Measurements from ENCODE around the gene EFHD1. TPM values are rescaled to one million over a fixed set of nuclear protein-coding genes. Genes with fewer than 3 reads are reported as not detected.
A peak's percentile ranks its signal among the peaks of the same experiment; 100 is the strongest.

EFHD1 gene
- total and polyA plus RNA-seq, 2 of the 13 experiments (the other 11 are each of a cell fraction or from before 2014, with no cell fraction given), result 0.09 TPM; not detected in 1

GRCh38 chr2:232697807-232698110 lies 64.4 kb downstream of the EFHD1 start (continued):
- TF ChIP-seq GATAD1 (CRISPR knock-in tag; IDR thresholded peaks at IDR 0.05) (no peak; the same call in 1 of the 2 replicates), ZNF138 (CRISPR knock-in tag; IDR thresholded peaks at IDR 0.05; ENCODE audit: low read depth) (no peak), RCOR2 (CRISPR knock-in tag; IDR thresholded peaks at IDR 0.05) (no peak), ZNF761 (CRISPR knock-in tag; conservative IDR thresholded peaks at IDR 0.05) (no peak), ZNF451 (CRISPR knock-in tag; IDR thresholded peaks at IDR 0.05) (no peak; the same call in 1 of the 2 replicates), ZSCAN12 (CRISPR knock-in tag; IDR thresholded peaks at IDR 0.05) (no peak), ELF4 (CRISPR knock-in tag; IDR thresholded peaks at IDR 0.05; ENCODE audit: borderline replicate concordance) (no peak), ADNP (CRISPR knock-in tag; IDR thresholded peaks at IDR 0.05) (no peak), ZNF713 (CRISPR knock-in tag; IDR thresholded peaks at IDR 0.05) (no peak), NFYB (CRISPR knock-in tag; IDR thresholded peaks at IDR 0.05) (no peak), CBFB (CRISPR knock-in tag; IDR thresholded peaks at IDR 0.05) (no peak; the same call in 1 of the 2 replicates), ZMYM2 (CRISPR knock-in tag; IDR thresholded peaks at IDR 0.05) (no peak), ZSCAN25 (CRISPR knock-in tag; IDR thresholded peaks at IDR 0.05) (no peak), RFXAP (CRISPR knock-in tag; IDR thresholded peaks at IDR 0.05; ENCODE audit: borderline replicate concordance) (no peak), ZNF775 (CRISPR knock-in tag; IDR thresholded peaks at IDR 0.05; ENCODE audit: borderline replicate concordance) (no peak), RXRB (CRISPR knock-in tag; IDR thresholded peaks at IDR 0.05; ENCODE audit: borderline replicate concordance) (no peak), ZNF598 (CRISPR knock-in tag; IDR thresholded peaks at IDR 0.05; ENCODE audit: borderline replicate concordance) (peak; percentile 92), ZNF260 (CRISPR knock-in tag; IDR thresholded peaks at IDR 0.05; ENCODE audit: borderline replicate concordance, low read depth) (no peak), PCBP1 (IDR thresholded peaks at IDR 0.05; ENCODE audit: borderline replicate concordance, low read depth, low read length) (no peak), POGZ (CRISPR knock-in tag; IDR thresholded peaks at IDR 0.05) (no peak), FOXP1 (IDR thresholded peaks at IDR 0.05) (no peak), FOXP1 (CRISPR knock-in tag; IDR thresholded peaks at IDR 0.05) (no peak), MEIS2 (CRISPR knock-in tag; IDR thresholded peaks at IDR 0.05) (no peak), TAF15 (IDR thresholded peaks at IDR 0.05; ENCODE audit: low read depth, low read length, poor library complexity, severe bottlenecking) (no peak)
- TF ChIP-seq, protein P1, sequence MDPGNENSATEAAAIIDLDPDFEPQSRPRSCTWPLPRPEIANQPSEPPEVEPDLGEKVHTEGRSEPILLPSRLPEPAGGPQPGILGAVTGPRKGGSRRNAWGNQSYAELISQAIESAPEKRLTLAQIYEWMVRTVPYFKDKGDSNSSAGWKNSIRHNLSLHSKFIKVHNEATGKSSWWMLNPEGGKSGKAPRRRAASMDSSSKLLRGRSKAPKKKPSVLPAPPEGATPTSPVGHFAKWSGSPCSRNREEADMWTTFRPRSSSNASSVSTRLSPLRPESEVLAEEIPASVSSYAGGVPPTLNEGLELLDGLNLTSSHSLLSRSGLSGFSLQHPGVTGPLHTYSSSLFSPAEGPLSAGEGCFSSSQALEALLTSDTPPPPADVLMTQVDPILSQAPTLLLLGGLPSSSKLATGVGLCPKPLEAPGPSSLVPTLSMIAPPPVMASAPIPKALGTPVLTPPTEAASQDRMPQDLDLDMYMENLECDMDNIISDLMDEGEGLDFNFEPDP (CRISPR knock-in tag; conservative IDR thresholded peaks at IDR 0.05), result no peak
- TF ChIP-seq, protein P2, sequence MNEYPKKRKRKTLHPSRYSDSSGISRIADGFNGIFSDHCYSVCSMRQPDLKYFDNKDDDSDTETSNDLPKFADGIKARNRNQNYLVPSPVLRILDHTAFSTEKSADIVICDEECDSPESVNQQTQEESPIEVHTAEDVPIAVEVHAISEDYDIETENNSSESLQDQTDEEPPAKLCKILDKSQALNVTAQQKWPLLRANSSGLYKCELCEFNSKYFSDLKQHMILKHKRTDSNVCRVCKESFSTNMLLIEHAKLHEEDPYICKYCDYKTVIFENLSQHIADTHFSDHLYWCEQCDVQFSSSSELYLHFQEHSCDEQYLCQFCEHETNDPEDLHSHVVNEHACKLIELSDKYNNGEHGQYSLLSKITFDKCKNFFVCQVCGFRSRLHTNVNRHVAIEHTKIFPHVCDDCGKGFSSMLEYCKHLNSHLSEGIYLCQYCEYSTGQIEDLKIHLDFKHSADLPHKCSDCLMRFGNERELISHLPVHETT (CRISPR knock-in tag; conservative IDR thresholded peaks at IDR 0.05), result 0 out of 2 replicates have a peak, but pooled peaks have one; percentile 43
- TF ChIP-seq, protein P3, sequence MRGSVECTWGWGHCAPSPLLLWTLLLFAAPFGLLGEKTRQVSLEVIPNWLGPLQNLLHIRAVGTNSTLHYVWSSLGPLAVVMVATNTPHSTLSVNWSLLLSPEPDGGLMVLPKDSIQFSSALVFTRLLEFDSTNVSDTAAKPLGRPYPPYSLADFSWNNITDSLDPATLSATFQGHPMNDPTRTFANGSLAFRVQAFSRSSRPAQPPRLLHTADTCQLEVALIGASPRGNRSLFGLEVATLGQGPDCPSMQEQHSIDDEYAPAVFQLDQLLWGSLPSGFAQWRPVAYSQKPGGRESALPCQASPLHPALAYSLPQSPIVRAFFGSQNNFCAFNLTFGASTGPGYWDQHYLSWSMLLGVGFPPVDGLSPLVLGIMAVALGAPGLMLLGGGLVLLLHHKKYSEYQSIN (CRISPR knock-in tag; IDR thresholded peaks at IDR 0.05; ENCODE audit: borderline replicate concordance), result no peak
- TF ChIP-seq, protein P4, sequence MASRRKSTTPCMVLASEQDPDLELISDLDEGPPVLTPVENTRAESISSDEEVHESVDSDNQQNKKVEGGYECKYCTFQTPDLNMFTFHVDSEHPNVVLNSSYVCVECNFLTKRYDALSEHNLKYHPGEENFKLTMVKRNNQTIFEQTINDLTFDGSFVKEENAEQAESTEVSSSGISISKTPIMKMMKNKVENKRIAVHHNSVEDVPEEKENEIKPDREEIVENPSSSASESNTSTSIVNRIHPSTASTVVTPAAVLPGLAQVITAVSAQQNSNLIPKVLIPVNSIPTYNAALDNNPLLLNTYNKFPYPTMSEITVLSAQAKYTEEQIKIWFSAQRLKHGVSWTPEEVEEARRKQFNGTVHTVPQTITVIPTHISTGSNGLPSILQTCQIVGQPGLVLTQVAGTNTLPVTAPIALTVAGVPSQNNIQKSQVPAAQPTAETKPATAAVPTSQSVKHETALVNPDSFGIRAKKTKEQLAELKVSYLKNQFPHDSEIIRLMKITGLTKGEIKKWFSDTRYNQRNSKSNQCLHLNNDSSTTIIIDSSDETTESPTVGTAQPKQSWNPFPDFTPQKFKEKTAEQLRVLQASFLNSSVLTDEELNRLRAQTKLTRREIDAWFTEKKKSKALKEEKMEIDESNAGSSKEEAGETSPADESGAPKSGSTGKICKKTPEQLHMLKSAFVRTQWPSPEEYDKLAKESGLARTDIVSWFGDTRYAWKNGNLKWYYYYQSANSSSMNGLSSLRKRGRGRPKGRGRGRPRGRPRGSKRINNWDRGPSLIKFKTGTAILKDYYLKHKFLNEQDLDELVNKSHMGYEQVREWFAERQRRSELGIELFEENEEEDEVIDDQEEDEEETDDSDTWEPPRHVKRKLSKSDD (CRISPR knock-in tag; IDR thresholded peaks at IDR 0.05; ENCODE audit: low read depth), result no peak

Measured in HepG2 (cell line).